ENCODE measurements around the gene HSPA4.
"Not testable (repeated sequence)": the region's sequence is repeated elsewhere in the genome, so short reads cannot be mapped to it uniquely, and the experiment has no call there.

HSPA4 gene

DNA sequence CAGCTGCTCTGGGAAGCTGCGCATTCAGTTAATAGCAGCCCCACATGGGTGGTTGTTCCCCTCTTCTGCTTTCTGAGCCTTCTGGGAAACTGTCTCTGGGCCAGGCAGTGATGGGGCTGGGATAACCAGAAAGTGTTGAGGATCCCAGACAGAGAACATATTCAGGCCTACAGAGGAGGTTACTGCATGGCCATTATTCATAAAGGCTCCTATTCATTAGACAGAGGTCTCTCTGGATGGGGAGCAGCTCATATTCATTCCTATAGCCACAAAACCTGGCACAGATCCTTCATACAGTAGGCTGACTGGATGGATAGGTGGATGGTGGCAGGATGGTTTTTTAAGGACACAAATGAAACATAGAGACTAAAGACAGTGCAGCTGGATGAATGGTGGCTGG is 76.3 kb downstream of the HSPA4 start:
- no peak for DNase-seq

DNA sequence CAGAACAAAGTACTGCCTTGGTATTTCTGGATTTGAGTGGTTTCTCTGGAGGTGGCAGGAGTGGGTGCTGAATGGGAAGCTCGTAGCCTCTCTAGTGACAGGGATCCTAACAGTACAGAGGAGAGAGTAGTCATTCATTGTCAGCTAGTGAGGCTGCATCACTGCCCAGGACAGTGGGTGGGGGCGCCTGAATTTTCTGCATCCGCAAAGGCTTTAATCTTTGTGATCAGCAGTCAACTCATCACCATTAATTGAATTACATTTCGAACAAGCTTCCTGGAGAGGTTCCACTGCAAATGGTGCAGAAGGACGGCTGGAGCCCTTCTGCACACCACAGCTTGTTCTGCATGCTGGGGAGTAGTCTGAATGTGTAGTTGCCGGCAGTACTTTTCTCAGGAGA is 77.5 kb downstream of the HSPA4 start:
- no peak for DNase-seq

DNA sequence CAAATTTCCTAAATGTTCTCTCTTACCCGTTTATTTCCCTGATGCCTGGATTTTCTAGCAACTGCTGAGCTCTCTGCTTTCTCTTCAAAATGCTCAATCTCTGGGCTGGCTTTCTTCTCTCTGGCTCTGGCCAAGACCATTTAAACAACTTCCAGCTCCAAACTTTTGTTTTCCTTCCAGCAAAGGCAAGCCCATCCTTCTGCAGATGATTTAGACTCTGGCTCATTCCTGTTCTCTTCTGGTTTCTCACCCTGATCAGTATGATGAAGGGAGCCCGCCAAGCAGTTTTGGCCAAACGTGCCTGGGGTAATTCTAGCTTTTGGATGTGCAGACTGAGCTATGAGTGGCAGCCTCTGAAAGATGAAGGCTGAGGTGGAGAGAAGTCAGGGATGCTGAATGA is 78.1 kb downstream of the HSPA4 start:
- DNase-seq, result no peak

DNA sequence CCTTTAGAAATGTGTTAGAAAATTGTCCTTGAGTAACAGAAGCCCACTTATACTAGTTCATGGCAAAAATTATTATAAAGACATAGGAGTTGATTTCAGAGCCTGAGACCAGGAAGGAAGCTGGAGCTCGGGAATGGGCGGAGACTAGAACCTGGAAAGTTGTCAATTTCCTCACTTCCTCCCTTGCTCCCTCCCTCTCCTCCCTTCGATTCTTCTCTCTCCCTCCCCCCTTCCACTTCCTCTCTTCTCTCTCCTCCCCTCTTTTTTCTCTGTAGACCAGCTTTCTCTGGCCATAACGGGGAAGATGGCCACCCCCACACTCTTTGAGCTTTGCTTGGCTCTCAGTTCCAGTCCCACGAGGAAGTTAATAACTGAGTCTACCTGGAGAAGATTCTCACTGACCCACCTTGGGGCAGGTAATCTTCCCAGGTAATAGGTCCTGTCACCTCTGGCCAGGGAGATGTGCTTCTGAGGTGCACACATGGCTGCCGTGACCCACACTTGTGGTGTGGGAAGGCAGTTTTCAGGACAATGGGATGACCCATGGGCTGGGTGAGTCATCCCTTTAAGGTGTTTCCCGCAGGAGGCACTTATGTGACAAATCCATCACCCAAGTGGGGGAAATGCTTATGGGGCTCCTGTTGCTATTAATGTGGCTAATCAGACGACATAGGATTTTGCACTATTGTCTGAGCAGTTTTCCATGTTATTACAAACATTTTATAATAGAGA is 78.7 kb downstream of the HSPA4 start:
- DNase-seq, result no peak

DNA sequence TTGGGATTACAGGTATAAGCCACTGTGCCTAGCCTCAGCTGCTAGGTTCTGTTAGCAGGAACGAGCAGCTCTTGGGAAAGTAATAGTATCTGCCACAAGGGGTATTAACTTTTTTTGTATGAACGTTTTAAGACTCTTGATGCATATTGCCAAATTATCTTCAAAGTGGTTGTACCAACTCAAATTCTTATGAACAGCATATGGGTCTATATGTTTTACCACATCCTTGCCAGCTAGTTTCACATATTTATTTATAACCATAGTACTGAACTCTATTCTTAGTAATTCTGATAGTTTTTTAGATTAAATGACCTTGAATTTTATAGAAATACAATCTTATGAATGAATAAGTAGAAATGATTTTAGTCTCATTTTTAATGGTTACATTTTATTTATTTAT is 80.9 kb downstream of the HSPA4 start:
- DNase-seq, result peak; percentile 4

DNA sequence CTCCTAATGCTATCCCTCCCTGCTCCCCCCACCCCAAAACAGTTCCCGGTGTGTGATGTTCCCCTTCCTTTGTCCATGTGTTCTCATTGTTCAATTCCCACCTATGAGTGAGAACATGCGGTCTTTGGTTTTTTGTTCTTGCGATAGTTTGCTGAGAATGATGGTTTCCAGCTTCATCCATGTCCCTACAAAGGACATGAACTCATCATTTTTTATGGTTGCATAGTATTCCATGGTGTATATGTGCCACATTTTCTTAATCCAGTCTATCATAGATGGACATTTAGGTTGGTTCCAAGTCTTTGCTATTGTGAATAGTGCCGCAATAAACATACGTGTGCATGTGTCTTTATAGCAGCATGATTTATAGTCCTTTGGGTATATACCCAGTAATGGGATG is 81.4 kb downstream of the HSPA4 start:
- DNase-seq, result not testable (repeated sequence)

DNA sequence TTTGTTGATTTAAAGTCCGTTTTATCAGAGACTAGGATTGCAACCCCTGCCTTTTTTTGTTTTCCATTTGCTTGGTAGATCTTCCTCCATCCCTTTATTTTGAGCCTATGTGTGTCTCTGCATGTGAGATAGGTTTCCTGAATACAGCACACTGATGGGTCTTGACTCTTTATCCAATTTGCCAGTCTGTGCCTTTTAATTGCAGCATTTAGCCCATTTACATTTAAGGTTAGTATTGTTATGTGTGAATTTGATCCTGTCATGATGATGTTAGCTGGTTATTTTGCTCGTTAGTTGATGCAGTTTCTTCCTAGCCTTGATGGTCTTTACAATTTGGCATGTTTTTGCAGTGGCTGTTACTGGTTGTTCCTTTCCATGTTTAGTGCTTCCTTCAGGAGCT is 85.1 kb downstream of the HSPA4 start:
- DNase-seq, result not testable (repeated sequence)

DNA sequence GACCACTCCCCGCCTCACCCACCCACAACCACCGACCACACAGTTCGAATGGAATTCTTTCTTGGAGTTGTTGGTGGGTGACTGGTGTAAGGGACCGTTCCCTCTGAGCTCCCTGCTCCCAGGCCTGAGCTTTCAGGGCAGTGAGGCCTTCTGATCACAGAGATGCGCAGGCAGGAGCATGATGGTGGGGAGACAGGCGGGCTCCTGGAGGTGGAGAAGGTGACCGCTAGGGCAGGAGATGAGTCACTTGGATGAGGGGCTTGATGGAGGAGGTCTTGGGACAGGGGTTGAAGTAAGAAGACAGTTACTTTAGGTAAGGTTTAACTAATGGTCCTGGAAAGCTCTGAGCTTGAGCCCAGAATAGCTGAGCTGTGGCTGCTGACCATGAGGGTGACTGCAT is 88.5 kb downstream of the HSPA4 start:
- no peak for DNase-seq

DNA sequence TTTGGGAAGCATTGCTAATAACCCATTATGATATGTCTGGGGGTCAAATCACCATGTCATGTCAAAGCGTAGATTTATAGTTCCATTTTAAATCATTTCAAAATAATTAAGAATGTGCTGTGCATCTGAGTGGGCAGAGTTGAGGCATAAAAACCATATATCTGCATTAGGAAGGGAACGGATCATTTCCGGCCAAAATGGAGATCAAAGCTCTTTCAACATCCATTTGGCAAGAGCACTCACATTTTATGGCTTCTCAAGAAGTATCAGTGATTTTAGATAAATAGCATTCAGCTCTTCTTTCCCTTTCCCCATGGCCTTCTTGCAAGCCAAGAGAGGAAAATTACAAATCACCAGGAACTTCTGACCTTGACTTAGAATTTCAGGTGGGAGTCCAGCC is 89.9 kb downstream of the HSPA4 start:
- no peak for DNase-seq

DNA sequence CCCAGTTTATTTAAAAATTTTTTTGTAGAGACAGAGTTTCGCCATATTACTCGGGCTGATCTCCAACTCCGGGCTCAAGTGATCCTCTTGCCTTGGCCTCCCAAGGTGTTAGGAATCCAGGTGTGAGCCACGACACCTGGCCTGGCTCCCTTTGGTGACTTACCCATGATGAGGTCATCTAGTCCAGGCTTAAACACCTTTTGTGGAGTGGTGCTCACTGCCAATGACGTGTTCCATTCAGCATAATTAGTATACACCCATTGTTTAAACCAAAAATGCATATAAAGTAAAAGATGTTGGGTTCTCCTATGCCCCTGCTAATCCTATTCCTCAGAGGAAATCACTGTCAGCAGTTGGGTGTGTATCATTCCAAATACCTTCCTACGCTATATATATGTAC is 91.0 kb downstream of the HSPA4 start:
- DNase-seq, result no peak

DNA sequence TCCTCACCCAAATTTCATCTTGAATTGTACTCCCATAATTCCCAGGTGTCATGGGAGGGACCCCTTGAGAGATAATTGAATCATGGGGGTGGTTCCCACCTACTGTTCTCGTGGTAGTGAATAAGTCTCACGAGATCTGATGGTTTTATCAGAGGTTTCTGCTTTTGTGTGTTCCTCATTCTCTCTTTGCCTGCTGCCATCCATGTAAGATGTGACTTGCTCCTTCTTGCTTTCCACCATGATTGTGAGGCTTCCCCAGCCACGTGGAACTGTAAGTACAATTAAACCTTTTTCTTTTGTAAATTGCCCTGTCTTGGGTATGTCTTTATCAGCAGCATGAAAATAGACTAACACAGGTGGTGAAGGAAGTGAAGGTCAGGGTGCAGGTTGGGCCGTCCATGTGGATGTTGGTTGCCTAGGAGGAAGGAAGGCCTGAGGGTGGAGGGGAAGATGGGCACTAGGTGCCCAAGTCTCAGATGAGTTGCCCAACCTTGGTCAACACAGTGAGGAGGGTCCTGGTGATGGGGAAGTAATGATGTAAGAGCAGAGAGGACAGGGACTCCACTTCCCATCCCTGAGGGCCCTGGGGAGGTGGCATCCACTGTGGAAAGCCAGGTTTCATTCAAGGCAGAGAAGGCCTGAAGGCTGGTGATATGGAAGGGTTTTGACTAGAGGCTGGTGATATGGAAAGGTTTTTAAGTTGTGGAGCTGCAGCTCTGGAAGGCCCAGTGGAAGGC is 92.6 kb downstream of the HSPA4 start:
- no peak for DNase-seq

DNA sequence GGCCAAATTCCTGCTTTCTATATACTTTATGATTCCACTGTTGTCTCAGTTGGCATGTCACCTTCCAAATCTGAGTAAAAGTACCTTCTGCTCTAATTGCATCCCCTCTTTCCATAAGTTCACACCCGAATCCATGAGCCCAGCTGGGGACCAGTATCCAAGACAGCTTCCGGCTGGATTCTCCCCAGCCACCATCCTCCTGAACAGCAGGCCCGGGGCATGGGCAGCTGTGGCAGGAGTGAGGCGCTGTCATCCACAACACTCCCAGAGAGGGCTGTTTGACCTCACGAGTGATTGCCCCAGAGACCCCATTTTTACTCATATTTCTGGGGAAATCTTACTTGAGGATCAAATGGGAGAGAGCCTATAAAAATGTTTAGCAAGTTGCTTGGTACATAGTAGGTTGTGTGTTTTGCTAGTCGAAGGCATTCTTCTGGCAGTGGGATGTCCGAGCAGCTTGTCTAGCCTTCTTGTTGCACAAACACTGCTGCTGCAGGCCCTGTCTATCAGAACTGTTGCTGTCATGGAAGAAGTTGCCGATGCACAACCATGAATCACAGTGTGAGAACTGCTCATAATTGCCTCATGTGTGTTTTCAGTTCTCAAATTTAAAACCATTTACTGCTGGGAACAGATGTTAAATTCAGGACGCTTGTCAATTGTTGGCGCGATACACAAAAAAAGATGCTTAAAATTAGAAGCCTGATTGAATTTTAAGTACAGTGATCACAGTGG is 93.8 kb downstream of the HSPA4 start:
- DNase-seq, result no peak

DNA sequence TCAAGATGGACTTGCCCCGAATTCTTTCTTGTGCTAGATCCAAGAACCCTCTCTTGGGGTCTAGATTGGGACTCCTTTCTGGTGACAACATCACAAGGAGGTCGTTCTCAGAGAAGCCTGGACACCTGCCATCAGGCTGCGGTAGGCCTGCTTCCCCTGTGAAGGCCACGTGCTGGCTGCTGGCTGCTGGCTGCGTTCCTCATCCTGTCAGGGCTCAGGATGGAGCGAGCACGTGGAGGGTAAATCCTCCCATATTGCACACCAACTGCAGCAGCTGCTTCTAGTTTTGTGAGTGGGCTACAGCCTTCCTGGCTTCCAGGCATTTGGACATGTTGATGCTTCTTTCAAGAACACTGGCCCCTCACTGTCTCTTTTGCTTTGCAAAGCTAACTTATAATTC is 95.6 kb downstream of the HSPA4 start:
- DNase-seq, result peak; percentile 57

DNA sequence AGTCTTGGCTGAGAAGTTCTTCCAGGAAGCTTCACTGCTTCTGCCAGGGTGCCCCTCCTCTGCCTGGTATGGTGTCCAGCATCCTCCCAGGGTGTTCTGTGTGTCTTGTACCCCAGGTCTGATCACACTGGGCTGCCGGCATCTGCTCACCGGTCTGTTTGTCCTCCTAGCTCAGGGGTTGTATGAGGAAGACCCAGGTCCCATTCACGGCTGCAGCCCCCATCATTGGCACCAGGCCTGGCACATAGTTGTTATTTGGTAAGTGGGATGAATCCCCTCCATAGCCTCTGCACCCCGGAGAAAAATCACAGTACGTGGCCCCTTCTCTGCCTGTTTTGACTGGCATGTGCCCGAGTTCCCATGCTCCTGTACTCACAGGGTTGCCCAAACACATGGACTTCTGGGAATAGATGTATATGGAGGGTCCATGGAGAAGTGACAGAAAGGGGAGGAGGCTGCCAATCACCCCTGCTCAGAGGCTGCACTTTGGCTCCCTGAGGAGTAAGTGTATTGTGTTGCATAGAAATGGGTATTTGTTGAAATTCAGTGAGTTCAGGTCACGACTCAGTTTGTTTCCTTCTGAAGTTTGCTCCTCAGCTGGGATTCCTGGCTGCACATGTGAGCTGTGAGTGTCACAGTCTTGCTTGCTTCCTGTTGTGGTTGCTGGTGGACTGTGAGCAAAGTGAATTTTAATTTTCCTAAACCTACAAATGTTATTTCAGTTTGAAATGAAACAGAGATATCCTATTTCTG is 96.2 kb downstream of the HSPA4 start:
- no peak for DNase-seq

DNA sequence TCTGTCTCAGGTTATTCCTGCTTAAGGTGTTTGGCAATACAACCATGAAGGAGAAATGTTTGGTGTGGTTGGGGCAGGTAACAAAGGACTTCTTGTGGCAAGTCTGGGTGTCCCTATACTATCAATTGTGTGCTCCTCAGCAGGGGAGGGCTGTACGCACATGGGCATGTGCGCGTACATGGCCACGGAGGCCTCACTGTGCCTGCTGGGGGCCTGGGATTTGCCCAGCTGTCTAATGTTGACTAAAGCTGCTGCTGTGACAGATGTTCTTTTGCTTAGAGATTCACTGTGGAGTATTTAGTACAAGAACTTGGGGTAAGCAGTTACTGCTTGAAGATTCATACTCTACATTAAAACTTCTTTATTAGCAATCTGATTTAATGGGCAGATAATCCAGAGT is 97.5 kb downstream of the HSPA4 start:
- no peak for DNase-seq

DNA sequence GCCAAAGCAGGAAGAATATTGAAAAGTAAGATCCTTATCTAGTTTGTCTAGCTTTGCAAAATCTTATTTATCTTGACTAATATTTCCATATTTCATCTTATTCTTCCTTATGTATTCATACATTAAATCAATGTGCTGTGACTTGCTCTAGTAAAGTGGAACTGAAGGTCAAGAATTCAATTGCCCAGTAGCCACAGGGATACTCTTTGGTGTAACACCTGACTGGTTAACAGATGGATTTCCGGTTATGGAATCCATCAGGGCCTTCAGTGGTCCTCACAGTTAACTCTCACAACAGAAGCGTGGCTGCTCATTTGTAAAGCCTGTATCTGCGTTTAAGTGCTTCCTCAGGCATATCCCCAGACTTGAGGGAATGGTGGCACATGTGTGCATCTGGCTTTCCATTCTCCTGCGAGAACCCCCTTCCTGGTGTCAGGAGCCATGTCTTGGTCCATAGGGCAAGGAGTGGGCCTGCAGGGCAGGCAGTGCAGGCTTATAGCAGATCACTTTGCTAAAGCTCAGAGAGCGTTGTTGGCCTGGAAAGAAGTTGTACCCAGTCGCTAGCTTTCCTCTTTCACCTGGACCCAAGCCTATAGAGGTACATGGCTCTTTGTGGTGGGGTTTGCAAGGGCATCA is 99.2 kb downstream of the HSPA4 start:
- DNase-seq, result no peak

DNA sequence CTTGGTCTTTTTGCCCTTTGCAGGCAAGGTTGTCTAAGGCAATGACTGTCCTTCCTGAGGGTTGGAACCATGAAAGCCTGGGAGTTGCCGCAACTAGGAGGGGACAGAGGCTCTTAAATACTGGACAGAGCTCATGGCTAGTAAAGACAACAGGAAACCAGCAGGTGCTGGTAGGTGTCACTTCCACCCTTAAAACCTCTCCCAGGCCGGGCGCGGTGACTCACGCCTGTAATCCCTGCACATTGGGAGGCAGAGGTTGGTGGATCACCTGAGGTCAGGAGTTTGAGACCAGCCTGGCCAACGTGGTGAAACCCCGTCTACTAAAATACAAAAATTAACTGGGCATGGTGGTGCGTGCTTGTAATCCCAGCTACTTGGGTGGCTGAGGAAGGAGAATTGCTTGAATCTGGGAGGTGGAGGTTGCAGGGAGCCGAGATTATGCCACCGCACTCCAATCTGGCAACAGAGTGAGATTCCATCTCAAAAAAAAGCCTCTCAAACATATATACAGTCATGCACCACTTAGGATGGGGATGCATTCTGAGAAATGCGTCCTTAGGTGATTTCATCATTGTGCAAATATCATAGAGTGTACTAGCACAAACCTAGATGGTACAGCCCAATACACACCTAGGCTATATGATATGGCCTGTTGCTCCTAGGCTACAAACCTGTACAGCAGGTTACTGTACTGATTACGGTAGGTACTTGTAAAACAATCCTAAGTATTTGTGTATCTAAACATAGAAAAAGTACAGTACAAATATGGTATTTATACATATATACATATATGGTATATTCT is 102.7 kb downstream of the HSPA4 start:
- no peak for DNase-seq

DNA sequence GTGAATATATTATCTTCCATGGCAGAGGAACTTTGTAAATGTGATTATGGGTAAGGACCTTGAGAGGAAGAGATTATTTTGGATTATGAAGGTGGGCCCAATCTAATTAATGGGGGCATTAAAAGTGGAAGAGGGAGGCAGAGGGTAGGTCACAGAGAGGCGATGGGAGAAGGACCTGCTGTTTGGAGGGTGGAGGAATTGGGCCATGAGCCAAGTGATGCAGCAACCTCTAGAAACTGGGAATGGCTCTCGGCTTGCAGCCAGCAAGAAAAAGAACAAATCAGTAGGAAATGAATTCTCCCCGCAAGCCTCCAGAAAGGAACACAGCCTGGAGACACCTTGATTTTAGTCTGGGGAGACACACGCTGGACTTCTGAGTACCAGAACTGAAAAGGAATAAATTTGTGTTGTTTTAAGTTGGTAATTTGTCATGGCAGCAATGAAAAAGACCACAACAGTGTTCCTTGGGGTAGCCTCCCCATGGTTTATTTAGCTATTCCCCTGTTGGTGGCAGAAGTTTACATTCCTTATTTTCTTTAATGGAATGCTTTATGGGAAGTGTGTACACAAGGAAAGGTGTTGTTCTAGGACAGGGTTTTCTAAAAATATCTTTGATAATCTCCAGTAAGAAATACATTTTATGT is 103.6 kb downstream of the HSPA4 start:
- no peak for DNase-seq

All from femur (tissue), 1 donor.